Body of pancreas (tissue), 4 donors: Measurements from ENCODE around the gene TAL1. TPM values are rescaled to one million over a fixed set of nuclear protein-coding genes. Genes with fewer than 3 reads are reported as not detected.

Source experiments
- ATAC-seq: fragments of 150-250 bp; one replicate; pipeline ENCODE4 v1.9.1; 2016
- DNase-seq, 4 donors: peaks; one replicate each; pipeline ENCODE4 v3.0.0-alpha.2; 2019
- H3K27ac ChIP-seq, 4 donors: fragments of 200-600 bp; sonication (generic); 1 replicate in 3 of 4; 2 replicates in 1 of 4; pipeline versions ENCODE4 v1.5.1 to v1.6.1; 2016 to 2019; ENCODE audit warnings: mild to moderate bottlenecking in 1 of 4, mixed read lengths in 1 of 4, moderate library complexity in 1 of 4
- H3K27me3 ChIP-seq, 2 donors: fragments of 200-600 bp; sonication (generic); one replicate each; pipeline ENCODE4 v1.6.0; 2016; ENCODE audit warnings: mild to moderate bottlenecking in 1 of 2
- H3K36me3 ChIP-seq, 2 donors: fragments of 200-600 bp; sonication (generic); replicated peaks in 1 of 2; 2 replicates each; pipeline ENCODE4 v1.5.1; 2016; ENCODE audit warnings: low read depth in 2 of 2; ENCODE audit not compliant: insufficient read depth in 1 of 2
- H3K4me1 ChIP-seq: fragments of 200-600 bp; sonication (generic); one replicate; pipeline ENCODE4 v1.6.0; 2016
- H3K4me3 ChIP-seq, 2 donors: fragments of 200-600 bp; sonication (generic); 1 replicate in 1 of 2; 2 replicates in 1 of 2; pipeline ENCODE4 v1.5.1; 2016 to 2019
- H3K9me3 ChIP-seq, 3 donors: fragments of 200-600 bp; sonication (generic); 1 replicate in 2 of 3; 2 replicates in 1 of 3; pipeline ENCODE4 v1.5.1; 2016
- CTCF ChIP-seq, 7 experiments: fragments of 450-650 bp in 4 of 7; fragments of 200-600 bp in 3 of 7; sonication (generic) in 3 of 7; IDR thresholded peaks; one replicate each; pipeline ENCODE4 v1.5.1; 2016 to 2019; ENCODE audit warnings: antibody characterized with exemption in 7 of 7
- POLR2A ChIP-seq, 3 donors: fragments of 450-650 bp; IDR thresholded peaks; one replicate each; pipeline ENCODE4 v1.6.1; 2016; ENCODE audit warnings: antibody characterized with exemption in 3 of 3, mild to moderate bottlenecking in 2 of 3
- WGBS, 2 donors: methylation state at CpG; one replicate each; pipeline ENCODE4 v1.1.5; 2017; 5-methylcytosine and 5-hydroxymethylcytosine counted together
- intact Hi-C: fragments of 100-400 bp; cut with DNase I; formaldehyde crosslinking; loops from one replicate; pipeline ENCODE4 v1.15.1; 2023
- total RNA-seq, 2 donors: library from RNA; depleted of rRNA; stranded (reverse); fragments of >200 nt; gene quantifications; one replicate each; pipeline ENCODE4 v1.1.0, GENCODE V29; 2016

Gene TAL1
- total RNA-seq, 2 donors from 2014 or later = 2.3 to 2.6 TPM

- peak; percentile 44 to 73 (median 58) for DNase-seq
- WGBS, 2 donors = 69 to 80% methylated on average over 1 of the region's 1 CpG
- H3K9me3 ChIP-seq = no peaks in the 10 kb centered on the region
These were observed 30.9 kb upstream of the TAL1 start for GRCh38 chr1:47262787-47263413.

GRCh38 chr1:47257224-47257623 is 25.2 kb upstream of the TAL1 start:
- no peaks in the 10 kb centered on the region for H3K36me3 ChIP-seq
- no peak for DNase-seq
- ATAC-seq = no peak
- no peak overlapping the region for H3K4me3 ChIP-seq
- no peaks in the 10 kb centered on the region for H3K27me3 ChIP-seq
- no peaks in the 10 kb centered on the region for H3K9me3 ChIP-seq
- H3K4me1 ChIP-seq = peaks cover 5% of the 10 kb centered on the region
- 57 to 58% methylated on average over 2 of the region's 2 CpGs for WGBS, 2 donors
- no peak for TF ChIP-seq CTCF (IDR thresholded peaks at IDR 0.05)
- no peak for TF ChIP-seq POLR2A (IDR thresholded peaks at IDR 0.05)
- H3K27ac ChIP-seq = no peak overlapping the region
- intact Hi-C loops = no loop called here

More at GRCh38 chr1:47262787-47263413, 30.9 kb upstream of the TAL1 start:
- ATAC-seq = peak; percentile 56
- intact Hi-C loops = no loop called here
- H3K27ac ChIP-seq = no peak overlapping the region
- TF ChIP-seq POLR2A (IDR thresholded peaks at IDR 0.05) (no peak), CTCF (IDR thresholded peaks at IDR 0.05) (peak; percentile 17 to 68 (median 57))
- no peak overlapping the region for H3K4me3 ChIP-seq
- H3K36me3 ChIP-seq = no peaks in the 10 kb centered on the region
- no peaks in the 10 kb centered on the region for H3K4me1 ChIP-seq
- H3K27me3 ChIP-seq = no peaks in the 10 kb centered on the region

- intact Hi-C loops = no loop called here
- TF ChIP-seq CTCF (IDR thresholded peaks at IDR 0.05) (no peak), POLR2A (IDR thresholded peaks at IDR 0.05) (no peak)
- peaks cover 5% of the 10 kb centered on the region for H3K4me1 ChIP-seq
- no peak overlapping the region for H3K27ac ChIP-seq
- H3K4me3 ChIP-seq = no peak overlapping the region
- no peaks in the 10 kb centered on the region for H3K27me3 ChIP-seq
- DNase-seq = no peak
- H3K36me3 ChIP-seq = no peaks in the 10 kb centered on the region
- no peaks in the 10 kb centered on the region for H3K9me3 ChIP-seq
- WGBS, 2 donors = 89 to 94% methylated on average over 5 of the region's 5 CpGs
- no peak for ATAC-seq
These were observed 20.8 kb upstream of the TAL1 start for GRCh38 chr1:47252795-47253194.

- Histone ChIP-seq H3K27me3 (no peaks in the 10 kb centered on the region), H3K36me3 (no peaks in the 10 kb centered on the region), H3K9me3 (no peaks in the 10 kb centered on the region), H3K4me3 (no peak overlapping the region), H3K27ac (no peak overlapping the region), H3K4me1 (peaks cover 5% of the 10 kb centered on the region)
- TF ChIP-seq POLR2A (IDR thresholded peaks at IDR 0.05) (no peak), CTCF (IDR thresholded peaks at IDR 0.05) (no peak)
- 75 to 78% methylated on average over 1 of the region's 1 CpG for WGBS, 2 donors
- intact Hi-C loops = no loop called here
- DNase-seq = no peak
- no peak for ATAC-seq
These were observed 20.3 kb upstream of the TAL1 start for GRCh38 chr1:47252369-47252768.

- no peak overlapping the region for H3K27ac ChIP-seq
- intact Hi-C loops = no loop called here
- ATAC-seq (no peak), DNase-seq (no peak)
- H3K36me3 ChIP-seq = no peaks in the 10 kb centered on the region
- 82 to 84% methylated on average over 3 of the region's 3 CpGs for WGBS, 2 donors
- H3K4me1 ChIP-seq = peaks cover 5% of the 10 kb centered on the region
- no peaks in the 10 kb centered on the region for H3K27me3 ChIP-seq
- no peak overlapping the region for H3K4me3 ChIP-seq
- no peaks in the 10 kb centered on the region for H3K9me3 ChIP-seq
- TF ChIP-seq CTCF (IDR thresholded peaks at IDR 0.05) = no peak
These were observed 17.7 kb upstream of the TAL1 start for GRCh38 chr1:47249755-47250154.
